Central memory CD4-positive, alpha-beta T cell (primary cell): ENCODE data around the gene C10orf95.

Source experiments
- DNase-seq: peaks from one replicate; pipeline ENCODE4 v3.0.0; 2022

The C10orf95 gene

DNA sequence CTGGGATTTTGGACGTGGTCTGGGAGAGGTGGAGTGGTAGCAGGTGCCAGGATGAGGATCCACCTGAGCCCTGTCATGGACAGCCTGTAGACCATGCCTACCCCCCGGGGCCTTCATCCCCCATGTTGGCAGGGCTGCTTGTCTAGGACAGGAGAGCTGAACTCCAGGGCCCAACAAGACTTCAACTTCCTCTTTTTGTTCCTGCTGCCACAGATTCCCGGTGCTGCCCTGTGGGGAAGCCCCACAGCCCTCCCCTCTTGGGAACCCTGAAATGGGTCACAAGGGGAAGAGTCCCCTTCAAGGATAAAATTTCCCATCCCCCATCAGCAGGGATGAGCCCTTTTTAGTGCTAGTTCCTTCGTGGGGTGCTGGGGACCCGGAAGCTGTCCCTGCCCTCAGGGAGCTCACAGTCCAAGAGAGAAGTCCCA lies 17.7 kb downstream of the C10orf95 start:
- no peak for DNase-seq

DNA sequence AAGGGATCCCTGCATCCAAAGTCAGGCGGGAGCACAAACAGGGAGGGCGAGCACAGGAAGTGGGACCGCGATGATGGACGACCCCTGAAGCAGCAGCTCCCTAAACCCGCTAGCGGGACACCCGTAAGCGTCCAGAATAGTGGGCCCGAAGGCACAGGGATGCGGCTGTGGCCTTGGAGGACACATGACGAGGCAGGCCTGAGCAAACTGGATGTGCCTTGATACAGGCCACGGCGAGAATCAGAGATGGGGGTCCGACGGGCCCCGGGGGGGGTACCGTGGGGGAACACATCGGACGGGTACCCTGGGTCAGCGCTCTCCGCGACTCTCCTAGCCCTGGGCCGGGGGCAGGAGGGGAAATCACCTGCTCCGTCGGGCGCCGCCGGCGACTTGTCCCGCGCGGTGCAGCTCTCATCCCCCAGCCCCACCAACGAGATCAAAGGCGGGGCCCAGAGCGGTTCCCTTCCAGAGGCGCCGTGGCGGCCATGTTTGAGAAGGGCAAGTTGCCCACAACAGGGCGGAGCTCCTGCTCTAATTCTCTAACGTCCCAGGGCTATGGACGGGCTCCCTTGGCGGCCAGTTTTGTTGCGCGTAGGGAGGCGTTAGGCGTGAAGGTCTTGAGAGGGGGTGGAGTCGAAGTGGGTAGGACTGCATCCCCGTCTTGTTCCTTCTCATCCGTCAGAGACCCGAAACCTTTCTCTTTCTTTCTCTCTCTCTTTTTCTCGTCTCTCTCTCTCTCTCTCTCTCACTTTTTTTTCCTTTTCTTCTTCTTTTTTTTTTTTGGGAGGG lies 19.0 kb downstream of the C10orf95 start, which contains the start of gene CUEDC2:
CUEDC2 (minus strand) TSS at position 413 of the 789 bp plus-strand sequence. CDS start 7,386 bp downstream, outside the sequence.
- DNase-seq, result peak; percentile 90

DNA sequence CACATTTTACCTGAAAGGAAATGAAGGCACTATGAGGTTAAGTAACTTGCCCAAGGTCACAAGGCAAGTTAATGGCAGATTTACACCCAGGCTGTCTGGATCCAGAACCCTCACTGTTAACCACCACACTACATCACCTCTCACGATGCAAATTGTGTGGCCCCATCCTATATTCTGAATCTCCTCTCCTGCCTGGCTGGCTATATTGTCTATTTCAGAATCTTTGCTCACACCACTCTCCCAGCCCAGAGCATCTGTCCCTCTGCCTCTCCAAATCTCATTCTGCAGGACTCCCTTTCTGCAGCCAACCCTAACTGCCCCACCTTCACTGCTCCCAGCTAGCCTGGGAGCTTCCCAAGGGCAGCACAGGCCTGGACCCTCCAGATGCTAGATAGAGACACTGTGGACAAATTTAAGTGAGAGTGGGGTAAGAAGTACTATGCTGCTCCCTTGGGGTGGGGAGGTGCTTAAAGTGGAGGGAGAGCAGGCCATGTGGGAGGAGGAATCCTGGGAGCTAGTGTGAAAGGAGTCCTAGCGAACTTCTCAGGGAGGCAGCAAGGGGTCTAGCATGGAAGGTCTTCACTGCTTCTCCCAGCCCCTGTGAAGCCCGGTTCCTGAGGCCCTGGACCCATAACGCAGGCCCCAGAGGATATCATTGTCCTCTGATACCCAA lies 19.8 kb downstream of the C10orf95 start:
- no peak for DNase-seq

DNA sequence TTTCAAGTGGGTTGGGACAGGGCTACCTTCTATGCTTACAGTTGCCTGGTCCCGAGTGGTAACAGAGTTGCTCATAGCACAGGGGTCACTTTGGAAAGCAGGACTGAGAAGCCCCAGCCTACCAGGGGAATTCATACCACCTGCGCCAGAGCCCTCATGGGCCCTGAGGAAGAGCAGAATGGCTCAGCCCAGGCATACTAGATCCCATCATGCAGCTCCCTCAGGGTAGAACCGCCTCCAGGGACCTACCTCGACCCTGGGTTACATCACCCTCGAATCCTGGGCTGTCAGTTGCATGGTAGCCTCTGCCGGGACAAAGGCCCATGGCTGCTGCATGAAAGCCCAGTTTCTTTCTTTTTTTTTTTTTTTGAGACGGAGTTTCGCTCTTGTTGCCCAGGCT lies 21.9 kb downstream of the C10orf95 start:
- no peak for DNase-seq

DNA sequence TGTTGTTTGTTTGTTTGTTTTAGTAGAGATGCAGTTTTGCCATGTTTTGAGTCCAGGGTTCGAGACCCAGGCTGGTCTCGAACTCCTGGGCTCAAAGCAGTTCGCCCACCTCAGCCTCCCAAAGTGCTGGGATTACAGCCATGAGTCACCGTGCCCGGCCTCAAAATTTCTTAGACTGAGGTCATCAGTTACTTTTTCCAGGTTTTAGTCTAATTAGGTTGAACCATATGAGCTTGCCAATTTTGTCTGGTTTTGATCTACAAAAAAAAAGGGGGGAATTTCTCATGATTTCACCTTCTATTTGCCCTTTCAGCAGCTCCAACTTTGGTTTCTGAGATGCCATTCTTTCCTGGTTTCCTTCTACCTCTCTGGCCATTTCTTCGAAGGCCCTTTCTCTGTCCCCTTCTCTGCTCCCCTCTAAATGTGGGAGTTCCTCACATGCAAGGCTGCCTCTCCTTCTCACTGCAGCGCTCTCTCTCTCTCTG lies 24.5 kb downstream of the C10orf95 start:
- DNase-seq, result no peak

DNA sequence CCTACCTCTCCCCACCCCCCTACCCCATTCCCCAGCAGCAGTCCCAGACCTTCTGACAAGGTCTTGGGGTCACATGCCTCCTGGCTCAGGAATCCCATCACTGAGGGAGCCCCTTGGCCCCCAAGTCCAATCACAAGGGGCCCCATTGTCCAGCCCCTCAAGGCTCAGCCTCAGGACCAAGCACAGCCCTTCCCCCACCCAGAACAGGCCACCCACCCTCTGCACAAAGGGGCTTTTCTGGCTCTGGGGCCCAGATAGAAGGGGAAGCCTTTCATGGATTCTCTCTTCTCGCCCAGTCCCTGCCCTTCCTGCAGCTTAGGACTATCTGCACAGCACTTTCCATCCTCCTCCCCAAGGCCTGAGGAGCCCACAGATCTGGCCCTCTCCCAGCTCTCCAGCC lies 25.9 kb downstream of the C10orf95 start:
- no peak for DNase-seq

DNA sequence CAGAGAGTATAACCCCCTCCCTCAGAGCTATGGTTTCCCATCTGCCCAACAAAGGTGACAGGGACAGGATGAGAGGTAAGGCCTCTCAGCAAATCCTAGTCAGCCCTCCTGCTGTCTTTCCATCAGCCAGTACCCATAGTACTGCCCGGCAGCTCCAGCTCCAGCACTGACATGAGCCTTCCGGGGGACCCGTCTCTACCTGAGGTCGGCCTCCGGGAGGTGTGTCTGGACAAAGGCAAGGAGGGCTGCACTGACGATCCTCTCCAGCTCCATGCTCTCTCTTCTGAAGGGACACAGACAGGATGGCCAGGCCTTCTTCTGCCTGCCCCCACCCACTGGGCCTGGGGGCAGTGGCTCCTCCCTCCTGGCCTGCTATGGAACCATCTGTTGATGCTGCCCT lies 26.4 kb downstream of the C10orf95 start:
- no peak for DNase-seq

DNA sequence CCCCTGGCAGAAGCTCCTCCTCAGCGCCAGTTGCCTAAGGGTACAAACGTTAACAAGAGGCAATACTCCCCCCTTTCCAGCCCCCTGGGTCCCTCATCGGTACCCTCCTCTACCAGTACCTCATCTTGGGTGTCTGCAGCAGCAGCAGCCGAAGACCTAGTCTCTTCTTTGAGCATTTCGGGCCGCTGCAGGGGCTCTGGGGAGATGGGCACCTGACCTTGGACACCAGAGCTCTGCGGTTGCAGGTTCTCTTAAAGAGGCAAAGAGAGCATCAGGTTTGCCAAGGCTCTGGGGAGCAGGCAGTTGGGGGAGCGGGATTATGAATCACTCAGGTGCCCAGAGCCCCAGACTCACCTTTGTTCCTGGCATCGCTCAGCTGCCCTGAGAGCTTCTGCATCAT lies 27.2 kb downstream of the C10orf95 start:
- no peak for DNase-seq

DNA sequence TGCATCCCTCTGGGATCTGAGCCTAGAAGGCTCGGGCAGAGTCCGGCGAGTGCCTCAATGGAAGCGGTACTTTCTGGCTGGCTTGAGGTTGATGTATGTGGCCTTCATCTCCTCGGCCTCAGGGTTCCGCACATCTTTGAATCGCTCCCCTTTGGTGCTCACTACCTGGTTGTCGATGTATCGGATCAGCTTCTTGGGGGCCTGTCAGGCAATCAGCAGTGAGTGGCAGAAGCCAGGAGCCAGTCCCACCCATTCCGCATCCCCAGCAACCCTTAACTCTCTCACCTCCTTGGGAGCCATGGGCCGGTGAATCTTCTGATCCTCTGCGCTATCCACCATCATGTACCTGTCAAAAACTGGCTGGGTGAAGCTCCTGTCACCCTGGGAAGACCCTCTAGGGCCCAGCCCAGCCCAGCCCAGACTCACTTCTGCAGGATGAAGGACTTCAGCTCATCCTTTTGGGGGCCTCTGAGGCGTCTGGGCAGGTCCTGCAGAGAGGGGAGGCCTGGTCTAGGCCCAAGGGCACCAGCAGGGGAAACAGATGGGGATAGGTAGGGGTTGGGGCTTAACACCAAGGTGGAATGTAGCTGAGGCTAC lies 27.9 kb downstream of the C10orf95 start:
- DNase-seq, result no peak

DNA sequence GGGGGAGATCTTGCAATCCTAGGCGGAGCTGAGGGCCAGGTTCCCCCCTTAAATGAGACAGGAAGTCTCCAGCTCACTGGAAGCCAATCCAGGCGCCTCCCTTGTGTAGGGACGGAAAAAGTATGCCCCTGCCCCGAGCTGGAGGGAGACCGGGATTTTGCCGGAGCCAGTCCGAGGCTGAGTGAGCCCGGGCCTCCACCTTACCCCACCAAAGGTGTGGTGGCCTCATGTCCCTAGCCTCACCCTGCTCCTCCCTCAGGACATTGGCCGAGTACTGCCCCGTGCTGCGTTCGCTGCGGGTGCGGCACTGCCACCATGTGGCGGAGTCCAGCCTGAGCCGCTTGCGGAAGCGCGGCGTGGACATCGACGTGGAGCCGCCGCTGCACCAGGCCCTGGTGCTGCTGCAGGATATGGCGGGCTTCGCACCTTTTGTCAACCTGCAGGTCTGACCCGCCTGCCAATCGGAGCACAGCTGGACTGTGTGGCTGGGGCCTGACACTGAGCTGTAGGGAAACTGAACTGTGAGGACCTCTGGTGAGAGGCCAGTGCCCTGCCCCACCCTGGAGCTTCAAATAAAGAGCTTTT lies 28.7 kb downstream of the C10orf95 start:
- no peak for DNase-seq

DNA sequence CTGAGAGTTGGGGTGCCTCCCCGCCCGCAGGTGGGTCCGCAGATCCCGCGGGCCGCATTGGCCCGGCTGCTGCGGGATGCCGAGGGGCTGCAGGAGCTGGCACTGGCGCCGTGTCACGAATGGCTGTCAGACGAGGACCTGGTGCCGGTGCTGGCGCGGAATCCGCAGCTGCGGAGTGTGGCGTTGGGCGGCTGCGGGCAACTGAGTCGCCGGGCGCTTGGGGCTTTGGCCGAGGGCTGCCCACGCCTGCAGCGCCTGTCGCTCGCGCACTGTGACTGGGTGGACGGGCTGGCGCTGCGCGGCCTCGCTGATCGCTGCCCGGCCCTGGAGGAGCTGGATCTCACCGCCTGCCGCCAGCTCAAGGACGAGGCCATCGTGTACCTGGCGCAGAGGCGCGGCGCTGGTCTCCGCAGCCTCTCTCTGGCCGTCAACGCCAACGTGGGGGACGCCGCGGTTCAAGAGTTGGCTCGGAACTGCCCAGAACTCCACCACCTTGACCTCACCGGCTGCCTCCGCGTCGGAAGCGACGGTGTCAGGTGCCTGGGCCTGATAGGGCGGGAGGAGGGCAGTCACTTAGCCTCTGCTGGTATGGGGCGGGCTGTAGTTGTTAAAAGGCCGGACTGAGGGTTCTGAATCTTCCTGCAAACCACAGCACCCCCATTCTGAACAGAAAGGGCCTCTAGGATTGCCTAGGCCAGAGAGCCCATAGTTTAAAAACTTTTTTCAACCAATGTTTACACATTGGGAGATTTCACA lies 29.4 kb downstream of the C10orf95 start:
- no peak for DNase-seq

DNA sequence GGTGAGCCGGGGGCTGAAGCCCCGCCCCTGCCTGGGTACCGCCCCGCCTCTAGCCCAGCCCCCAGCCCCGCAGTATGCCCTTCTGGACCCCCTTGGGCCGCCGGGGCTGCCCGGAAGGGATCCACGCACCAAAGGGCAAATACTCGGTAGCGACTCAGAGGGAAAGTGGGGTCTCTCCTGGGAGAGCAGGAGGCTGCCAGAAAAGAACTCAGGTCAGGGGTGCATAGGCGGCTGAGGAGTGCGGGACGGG lies 29.9 kb downstream of the C10orf95 start:
- no peak for DNase-seq

DNA sequence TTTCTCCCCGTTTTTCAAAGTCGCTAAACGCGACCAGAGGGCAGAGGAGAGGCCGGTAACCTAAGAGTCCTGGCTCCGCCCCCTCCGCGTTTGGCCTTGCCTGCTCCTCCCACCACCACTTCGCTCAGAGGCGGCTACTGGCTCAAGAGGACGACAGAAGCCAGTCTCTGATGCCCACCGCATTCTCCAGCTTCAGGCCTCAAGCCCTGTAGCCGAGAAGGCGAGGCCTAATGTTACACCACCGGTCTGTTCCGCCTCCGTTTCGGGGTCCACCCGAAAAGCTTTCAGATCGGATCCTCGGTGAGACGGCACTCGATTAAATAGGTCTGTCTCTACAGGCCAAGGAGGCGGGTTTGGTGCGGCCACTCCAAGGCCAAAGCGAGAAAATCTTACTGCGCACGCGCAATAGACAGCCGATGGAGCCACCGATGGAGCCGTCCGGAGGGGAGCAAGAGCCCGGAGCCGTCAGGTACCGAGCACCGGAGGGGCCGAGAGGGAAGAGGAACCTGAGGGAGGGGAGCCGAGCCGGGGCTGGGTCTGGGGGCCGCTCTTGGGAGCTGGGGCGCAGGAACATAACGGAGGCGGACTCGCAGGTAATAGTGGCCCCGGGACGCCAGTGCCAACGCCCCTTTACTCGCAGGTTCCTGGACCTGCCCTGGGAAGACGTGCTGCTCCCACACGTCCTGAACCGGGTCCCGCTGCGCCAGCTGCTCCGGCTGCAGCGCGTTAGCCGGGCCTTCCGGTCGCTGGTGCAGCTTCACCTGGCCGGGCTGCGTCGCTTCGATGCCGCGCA lies 30.4 kb downstream of the C10orf95 start, which contains the start of gene FBXL15:
FBXL15 (plus strand) TSS at position 123 of the 793 bp plus-strand sequence; CDS start at position 417, 294 bp downstream.
- DNase-seq, result peak; percentile 91

DNA sequence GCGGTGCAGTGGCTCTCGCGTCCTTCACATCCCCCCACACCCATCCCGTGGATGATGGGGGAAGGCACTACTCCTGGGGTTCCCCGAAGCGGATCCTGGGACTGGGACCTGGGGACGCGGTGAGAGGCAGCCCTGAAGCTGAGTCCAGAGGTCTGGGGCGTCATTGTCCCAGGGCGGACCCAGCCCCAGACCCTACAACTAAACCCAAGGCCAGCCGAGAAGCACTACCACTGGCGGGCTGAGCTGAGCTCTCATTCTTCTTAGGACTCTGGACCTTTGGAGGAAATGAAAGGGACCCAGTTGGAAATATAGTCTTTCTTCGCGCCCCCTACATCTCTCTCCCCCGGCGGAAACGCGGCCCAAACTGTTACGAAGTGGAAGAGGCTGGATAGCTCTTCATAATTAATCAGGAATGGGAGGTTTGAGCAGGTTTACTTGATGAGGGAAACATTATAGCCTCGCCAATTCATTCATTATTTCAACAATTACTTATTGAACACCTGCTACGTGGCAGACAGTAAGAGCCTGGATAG lies 31.1 kb downstream of the C10orf95 start:
- DNase-seq, result no peak

DNA sequence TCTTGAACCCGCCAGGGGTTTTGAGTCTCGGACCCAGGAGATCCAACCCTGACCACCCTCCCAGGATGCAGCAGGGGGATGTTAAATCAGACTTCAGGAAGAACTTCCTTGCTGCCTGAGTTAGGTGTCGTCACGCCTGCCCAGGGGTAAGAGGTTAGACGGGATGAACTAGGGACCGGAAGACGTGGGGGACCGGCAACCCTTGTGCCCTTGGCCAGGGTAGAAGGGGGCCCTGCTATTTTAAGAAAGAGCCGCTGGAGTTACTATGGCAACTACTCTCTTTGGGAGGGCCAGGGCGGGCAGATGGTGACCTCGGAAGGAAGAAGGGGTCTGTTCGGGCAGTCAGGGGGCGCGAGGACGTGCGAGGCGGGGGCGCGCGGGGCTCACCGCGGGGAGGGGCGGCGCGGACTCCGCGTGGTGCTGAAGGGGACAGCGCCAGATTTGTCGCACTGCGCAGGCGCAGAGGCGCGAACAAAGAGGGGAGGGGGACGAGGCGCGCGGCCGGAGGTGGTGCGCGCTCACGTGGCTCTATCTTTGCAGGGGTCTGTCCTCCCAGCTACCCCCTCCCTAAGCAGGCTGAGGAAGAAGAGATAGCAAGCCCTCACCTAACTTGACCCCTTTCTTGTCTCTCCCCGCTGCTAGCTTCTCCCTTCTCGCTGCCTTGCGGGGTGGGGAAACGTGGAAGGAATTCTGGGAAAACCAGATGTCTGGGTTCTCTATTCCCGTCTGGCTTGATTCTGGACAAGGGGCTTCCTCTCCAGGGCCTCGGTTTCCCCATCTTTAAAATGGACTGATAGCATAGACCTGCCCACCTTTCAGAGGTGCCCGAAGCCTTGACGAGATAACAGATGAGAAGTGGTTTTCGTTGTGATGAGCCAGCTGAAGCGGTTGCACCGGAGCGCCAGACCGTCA lies 31.8 kb downstream of the C10orf95 start:
- peak; percentile 63 for DNase-seq

DNA sequence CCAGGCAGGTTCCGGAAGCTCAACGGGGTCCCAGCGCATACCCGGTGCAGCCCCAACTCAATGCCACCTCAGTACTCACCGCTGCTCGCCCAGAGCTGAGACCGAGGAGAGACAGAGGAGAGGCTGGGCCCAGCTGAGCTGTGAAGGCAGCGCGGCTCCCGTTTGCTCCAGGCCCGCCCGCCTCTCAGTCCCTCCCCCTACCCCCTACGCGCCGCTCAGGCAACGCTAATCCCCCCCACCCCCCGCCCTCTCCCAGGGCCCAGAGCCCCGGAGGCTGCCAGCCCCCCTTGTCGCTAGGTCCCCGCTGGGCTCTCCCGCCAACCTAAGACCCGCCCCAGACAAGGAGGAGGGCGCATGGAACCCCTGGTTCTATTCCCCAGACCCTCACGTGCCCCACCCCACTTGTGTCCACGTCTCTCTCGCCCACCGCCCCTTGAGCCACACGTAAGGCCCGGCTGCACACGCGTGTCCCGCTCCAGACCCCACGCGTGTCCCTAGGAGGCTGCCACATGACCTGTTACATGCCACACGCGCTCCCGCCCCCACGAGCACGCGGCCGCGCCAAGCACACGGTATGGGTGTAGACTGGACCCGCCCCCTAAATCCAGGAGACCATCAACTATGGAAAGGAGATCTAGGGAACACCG lies 32.6 kb downstream of the C10orf95 start, which contains the start of gene PSD:
PSD (minus strand) TSS at position 164 of the 647 bp plus-strand sequence. CDS start 1,747 bp downstream, outside the sequence.
- no peak for DNase-seq

DNA sequence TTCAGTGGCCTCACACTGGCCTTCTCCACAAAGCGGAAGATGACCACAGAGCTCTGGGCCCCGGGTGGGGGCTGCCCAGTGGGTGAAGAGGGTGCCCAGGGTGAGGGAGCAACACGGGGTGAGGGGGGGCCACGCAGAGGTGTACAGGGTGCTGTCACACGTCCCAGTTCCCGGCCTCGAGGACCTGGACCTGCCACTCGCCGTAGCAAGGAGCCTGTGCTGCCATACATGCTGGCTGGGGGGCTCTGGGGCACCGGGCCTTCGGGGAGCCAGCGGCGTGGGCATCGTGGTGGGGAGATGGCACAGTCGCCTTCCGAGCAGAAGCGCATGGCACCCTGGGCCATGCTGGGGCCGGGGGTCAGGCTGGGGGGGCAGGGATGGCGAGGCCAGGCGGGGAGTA lies 34.6 kb downstream of the C10orf95 start:
- DNase-seq, result no peak

DNA sequence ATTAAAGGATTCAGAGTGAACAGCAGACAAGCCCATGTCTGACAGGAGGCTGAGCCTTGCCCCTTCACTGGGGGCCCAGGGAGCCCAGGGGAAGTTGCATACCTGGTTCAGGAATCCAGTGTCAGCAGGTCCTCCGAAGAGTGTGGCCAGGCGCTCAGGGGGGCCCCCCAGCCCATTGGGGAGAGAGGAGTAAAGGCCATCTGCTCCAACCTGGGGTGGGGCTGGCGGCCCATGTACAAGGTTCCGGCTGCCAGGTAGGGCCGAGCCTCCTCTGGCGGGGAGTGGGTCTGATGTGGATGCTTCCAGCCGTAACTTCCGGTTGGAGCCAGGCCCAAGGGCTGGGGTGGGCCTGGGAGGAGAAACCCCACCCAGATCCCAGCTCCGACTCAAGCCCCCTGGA lies 35.1 kb downstream of the C10orf95 start:
- no peak for DNase-seq

DNA sequence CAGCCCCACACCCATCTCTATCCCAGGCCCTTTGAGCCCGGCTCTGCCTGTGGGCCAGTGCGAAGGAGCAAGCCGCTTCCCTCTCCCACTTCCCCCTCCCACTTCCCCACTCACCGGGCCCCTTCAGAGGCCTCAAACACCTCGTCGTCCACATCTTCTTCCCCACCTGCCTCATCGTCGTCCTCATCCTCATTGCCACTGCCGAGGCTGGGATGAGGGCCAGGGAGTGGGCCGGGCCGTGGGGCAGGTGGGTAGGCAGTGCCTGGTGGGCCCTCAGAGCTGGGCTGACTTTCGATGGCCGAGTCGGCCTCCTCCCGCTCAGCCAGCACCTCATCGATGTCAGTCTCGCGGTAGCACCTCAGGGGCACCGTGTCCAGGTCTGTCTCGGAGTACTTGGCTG lies 36.6 kb downstream of the C10orf95 start:
- no peak for DNase-seq
